Measurements from ENCODE around the gene THBD. TPM values are rescaled to one million over a fixed set of nuclear protein-coding genes. Genes with fewer than 3 reads are reported as not detected.

The THBD gene
- 100 to 1,000 TPM; 144 to 213 (median 178) TPM for total RNA-seq

- WGBS, 2 donors: 0% methylated on average over 27 to 48 of the region's 79 CpGs
- TF ChIP-seq POLR2A (IDR thresholded peaks at IDR 0.05): peak in 1 of 2 donors; percentile 29
- no peak for TF ChIP-seq CTCF (IDR thresholded peaks at IDR 0.05)
Measured at GRCh38 chr20:23049201-23050075, at the start of gene THBD. THBD (minus strand) TSS chr20:23049672; CDS start chr20:23049504, 168 bp downstream.

GRCh38 chr20:23097636-23098580, 48.4 kb upstream of the THBD start:
- DNase-seq (ENCODE audit: low spot score in 2 of 2): no peak
- 68 to 84% methylated on average over 16 of the region's 16 CpGs for WGBS, 2 donors
- TF ChIP-seq POLR2A (IDR thresholded peaks at IDR 0.05): no peak
- TF ChIP-seq CTCF (IDR thresholded peaks at IDR 0.05): no peak
- H3K4me3 ChIP-seq (ENCODE audit: low read depth, poor library complexity, severe bottlenecking): no peak overlapping the region
- intact Hi-C loops (cut with DNase I; ENCODE audit: low total_unique reads): no loop called here

More at GRCh38 chr20:23049201-23050075, at the start of gene THBD:
- peak; percentile 83 to 96 for DNase-seq (ENCODE audit: low spot score in 2 of 2)
- peak within 1 kb of the TSS; percentile 41 for H3K4me3 ChIP-seq (ENCODE audit: low read depth, poor library complexity, severe bottlenecking)
- intact Hi-C loops (cut with DNase I; ENCODE audit: low total_unique reads): loop anchor here (2.0 to 10.0 kb wide), 5 partner anchors 105 to 355 kb away; partner anchors contain the start of gene NXT1

GRCh38 chr20:23096986-23097520, 47.6 kb upstream of the THBD start:
- DNase-seq (ENCODE audit: low spot score in 2 of 2): peak in 1 of 2 donors; percentile 79
- TF ChIP-seq CTCF (IDR thresholded peaks at IDR 0.05) (no peak), POLR2A (IDR thresholded peaks at IDR 0.05) (no peak)
- intact Hi-C loops (cut with DNase I; ENCODE audit: low total_unique reads): no loop called here
- no peak overlapping the region for H3K4me3 ChIP-seq (ENCODE audit: low read depth, poor library complexity, severe bottlenecking)
- 45 to 66% methylated on average over 11 of the region's 11 CpGs for WGBS, 2 donors

- no peak for TF ChIP-seq POLR2A (IDR thresholded peaks at IDR 0.05)
- TF ChIP-seq CTCF (IDR thresholded peaks at IDR 0.05): no peak
- no peak for DNase-seq (ENCODE audit: low spot score in 2 of 2)
- WGBS, 2 donors: 91 to 93% methylated on average over 3 of the region's 3 CpGs
- no peak overlapping the region for H3K4me3 ChIP-seq (ENCODE audit: low read depth, poor library complexity, severe bottlenecking)
- intact Hi-C loops (cut with DNase I; ENCODE audit: low total_unique reads): no loop called here
Measured at GRCh38 chr20:23096097-23096496, 46.6 kb upstream of the THBD start.

GRCh38 chr20:23095499-23095898, 46.0 kb upstream of the THBD start:
- no peak overlapping the region for H3K4me3 ChIP-seq (ENCODE audit: low read depth, poor library complexity, severe bottlenecking)
- intact Hi-C loops (cut with DNase I; ENCODE audit: low total_unique reads): no loop called here
- 60 to 62% methylated on average over 3 of the region's 3 CpGs for WGBS, 2 donors
- TF ChIP-seq POLR2A (IDR thresholded peaks at IDR 0.05) (no peak), CTCF (IDR thresholded peaks at IDR 0.05) (no peak)
- DNase-seq (ENCODE audit: low spot score in 2 of 2): peak in 1 of 2 donors; percentile 76
